ENCODE results near the gene CLIC4.

- TF ChIP-seq CTCF (conservative IDR thresholded peaks at IDR 0.05; ENCODE audit: low read length) (no peak), EZH2phosphoT487 (IDR thresholded peaks at IDR 0.05; ENCODE audit: borderline replicate concordance) (no peak)
Observed at GRCh38 chr1:24735509-24736375, 9.5 kb upstream of the CLIC4 start.
